ENCODE data around the gene LBP.

DNA sequence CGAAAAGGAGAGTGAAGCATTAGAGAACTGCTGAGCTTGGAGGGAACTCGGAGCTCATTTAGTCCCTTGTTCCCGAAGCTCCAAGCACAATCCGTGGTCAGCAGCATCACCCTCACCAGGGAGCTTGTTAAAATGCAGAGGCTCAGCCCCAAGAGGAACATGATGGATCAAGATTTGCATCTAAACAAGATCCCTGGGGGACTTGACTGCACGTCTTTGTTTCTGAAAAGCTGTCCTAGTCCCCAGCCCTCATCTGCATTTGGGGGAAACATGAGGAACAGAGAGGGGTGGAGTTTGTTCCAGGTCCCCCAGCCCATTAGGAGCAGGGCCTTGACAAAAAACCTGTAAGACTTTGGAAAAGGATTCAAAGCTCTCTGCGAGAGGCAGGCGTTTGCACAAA is 4.1 kb upstream of the LBP start:
- TF ChIP-seq, protein P1, sequence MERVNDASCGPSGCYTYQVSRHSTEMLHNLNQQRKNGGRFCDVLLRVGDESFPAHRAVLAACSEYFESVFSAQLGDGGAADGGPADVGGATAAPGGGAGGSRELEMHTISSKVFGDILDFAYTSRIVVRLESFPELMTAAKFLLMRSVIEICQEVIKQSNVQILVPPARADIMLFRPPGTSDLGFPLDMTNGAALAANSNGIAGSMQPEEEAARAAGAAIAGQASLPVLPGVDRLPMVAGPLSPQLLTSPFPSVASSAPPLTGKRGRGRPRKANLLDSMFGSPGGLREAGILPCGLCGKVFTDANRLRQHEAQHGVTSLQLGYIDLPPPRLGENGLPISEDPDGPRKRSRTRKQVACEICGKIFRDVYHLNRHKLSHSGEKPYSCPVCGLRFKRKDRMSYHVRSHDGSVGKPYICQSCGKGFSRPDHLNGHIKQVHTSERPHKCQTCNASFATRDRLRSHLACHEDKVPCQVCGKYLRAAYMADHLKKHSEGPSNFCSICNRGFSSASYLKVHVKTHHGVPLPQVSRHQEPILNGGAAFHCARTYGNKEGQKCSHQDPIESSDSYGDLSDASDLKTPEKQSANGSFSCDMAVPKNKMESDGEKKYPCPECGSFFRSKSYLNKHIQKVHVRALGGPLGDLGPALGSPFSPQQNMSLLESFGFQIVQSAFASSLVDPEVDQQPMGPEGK (tag by site-specific recombination; IDR thresholded peaks at IDR 0.05): no peak
- no peak for TF ChIP-seq TCF7L2 (IDR thresholded peaks at IDR 0.05; ENCODE audit: borderline replicate concordance, low read depth, low read length)
- TF ChIP-seq, protein P2, sequence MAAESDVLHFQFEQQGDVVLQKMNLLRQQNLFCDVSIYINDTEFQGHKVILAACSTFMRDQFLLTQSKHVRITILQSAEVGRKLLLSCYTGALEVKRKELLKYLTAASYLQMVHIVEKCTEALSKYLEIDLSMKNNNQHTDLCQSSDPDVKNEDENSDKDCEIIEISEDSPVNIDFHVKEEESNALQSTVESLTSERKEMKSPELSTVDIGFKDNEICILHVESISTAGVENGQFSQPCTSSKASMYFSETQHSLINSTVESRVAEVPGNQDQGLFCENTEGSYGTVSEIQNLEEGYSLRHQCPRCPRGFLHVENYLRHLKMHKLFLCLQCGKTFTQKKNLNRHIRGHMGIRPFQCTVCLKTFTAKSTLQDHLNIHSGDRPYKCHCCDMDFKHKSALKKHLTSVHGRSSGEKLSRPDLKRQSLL (tag by site-specific recombination; IDR thresholded peaks at IDR 0.05): no peak
- no peak for TF ChIP-seq ZSCAN30 (tag by site-specific recombination; IDR thresholded peaks at IDR 0.05)
- TF ChIP-seq, protein P3, sequence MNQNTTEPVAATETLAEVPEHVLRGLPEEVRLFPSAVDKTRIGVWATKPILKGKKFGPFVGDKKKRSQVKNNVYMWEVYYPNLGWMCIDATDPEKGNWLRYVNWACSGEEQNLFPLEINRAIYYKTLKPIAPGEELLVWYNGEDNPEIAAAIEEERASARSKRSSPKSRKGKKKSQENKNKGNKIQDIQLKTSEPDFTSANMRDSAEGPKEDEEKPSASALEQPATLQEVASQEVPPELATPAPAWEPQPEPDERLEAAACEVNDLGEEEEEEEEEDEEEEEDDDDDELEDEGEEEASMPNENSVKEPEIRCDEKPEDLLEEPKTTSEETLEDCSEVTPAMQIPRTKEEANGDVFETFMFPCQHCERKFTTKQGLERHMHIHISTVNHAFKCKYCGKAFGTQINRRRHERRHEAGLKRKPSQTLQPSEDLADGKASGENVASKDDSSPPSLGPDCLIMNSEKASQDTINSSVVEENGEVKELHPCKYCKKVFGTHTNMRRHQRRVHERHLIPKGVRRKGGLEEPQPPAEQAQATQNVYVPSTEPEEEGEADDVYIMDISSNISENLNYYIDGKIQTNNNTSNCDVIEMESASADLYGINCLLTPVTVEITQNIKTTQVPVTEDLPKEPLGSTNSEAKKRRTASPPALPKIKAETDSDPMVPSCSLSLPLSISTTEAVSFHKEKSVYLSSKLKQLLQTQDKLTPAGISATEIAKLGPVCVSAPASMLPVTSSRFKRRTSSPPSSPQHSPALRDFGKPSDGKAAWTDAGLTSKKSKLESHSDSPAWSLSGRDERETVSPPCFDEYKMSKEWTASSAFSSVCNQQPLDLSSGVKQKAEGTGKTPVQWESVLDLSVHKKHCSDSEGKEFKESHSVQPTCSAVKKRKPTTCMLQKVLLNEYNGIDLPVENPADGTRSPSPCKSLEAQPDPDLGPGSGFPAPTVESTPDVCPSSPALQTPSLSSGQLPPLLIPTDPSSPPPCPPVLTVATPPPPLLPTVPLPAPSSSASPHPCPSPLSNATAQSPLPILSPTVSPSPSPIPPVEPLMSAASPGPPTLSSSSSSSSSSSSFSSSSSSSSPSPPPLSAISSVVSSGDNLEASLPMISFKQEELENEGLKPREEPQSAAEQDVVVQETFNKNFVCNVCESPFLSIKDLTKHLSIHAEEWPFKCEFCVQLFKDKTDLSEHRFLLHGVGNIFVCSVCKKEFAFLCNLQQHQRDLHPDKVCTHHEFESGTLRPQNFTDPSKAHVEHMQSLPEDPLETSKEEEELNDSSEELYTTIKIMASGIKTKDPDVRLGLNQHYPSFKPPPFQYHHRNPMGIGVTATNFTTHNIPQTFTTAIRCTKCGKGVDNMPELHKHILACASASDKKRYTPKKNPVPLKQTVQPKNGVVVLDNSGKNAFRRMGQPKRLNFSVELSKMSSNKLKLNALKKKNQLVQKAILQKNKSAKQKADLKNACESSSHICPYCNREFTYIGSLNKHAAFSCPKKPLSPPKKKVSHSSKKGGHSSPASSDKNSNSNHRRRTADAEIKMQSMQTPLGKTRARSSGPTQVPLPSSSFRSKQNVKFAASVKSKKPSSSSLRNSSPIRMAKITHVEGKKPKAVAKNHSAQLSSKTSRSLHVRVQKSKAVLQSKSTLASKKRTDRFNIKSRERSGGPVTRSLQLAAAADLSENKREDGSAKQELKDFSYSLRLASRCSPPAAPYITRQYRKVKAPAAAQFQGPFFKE (tag by site-specific recombination; IDR thresholded peaks at IDR 0.05; ENCODE audit: borderline replicate concordance): no peak
- TF ChIP-seq, protein P4, sequence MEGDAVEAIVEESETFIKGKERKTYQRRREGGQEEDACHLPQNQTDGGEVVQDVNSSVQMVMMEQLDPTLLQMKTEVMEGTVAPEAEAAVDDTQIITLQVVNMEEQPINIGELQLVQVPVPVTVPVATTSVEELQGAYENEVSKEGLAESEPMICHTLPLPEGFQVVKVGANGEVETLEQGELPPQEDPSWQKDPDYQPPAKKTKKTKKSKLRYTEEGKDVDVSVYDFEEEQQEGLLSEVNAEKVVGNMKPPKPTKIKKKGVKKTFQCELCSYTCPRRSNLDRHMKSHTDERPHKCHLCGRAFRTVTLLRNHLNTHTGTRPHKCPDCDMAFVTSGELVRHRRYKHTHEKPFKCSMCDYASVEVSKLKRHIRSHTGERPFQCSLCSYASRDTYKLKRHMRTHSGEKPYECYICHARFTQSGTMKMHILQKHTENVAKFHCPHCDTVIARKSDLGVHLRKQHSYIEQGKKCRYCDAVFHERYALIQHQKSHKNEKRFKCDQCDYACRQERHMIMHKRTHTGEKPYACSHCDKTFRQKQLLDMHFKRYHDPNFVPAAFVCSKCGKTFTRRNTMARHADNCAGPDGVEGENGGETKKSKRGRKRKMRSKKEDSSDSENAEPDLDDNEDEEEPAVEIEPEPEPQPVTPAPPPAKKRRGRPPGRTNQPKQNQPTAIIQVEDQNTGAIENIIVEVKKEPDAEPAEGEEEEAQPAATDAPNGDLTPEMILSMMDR (tag by site-specific recombination; IDR thresholded peaks at IDR 0.05): no peak
- no peak for TF ChIP-seq SETDB1 (IDR thresholded peaks at IDR 0.05; ENCODE audit: insufficient read length, low read length)
- TF ChIP-seq SP2 (tag by site-specific recombination; IDR thresholded peaks at IDR 0.05): no peak
- TF ChIP-seq KLF16 (tag by site-specific recombination; IDR thresholded peaks at IDR 0.05): no peak
- no peak for TF ChIP-seq GLIS2 (tag by site-specific recombination; IDR thresholded peaks at IDR 0.05)
- no peak for TF ChIP-seq HOXA7 (CRISPR knock-in tag; IDR thresholded peaks at IDR 0.05; ENCODE audit: borderline replicate concordance)
- TF ChIP-seq HOXD13 (CRISPR knock-in tag; IDR thresholded peaks at IDR 0.05; ENCODE audit: borderline replicate concordance): no peak
- TF ChIP-seq GFI1B (tag by site-specific recombination; IDR thresholded peaks at IDR 0.05): no peak
- no peak for TF ChIP-seq OVOL3 (tag by site-specific recombination; IDR thresholded peaks at IDR 0.05)
